ENCODE measurements around the gene TRPM2. TPM values are rescaled to one million over a fixed set of nuclear protein-coding genes. Genes with fewer than 3 reads are reported as not detected.

TRPM2 gene
- polyA plus RNA-seq, 5 donors = 0.93 to 2.4 (median 1.6) TPM

- DNase-seq = no peak
Measured at GRCh38 chr21:44483288-44484237, 130.1 kb downstream of the TRPM2 start.

DNA sequence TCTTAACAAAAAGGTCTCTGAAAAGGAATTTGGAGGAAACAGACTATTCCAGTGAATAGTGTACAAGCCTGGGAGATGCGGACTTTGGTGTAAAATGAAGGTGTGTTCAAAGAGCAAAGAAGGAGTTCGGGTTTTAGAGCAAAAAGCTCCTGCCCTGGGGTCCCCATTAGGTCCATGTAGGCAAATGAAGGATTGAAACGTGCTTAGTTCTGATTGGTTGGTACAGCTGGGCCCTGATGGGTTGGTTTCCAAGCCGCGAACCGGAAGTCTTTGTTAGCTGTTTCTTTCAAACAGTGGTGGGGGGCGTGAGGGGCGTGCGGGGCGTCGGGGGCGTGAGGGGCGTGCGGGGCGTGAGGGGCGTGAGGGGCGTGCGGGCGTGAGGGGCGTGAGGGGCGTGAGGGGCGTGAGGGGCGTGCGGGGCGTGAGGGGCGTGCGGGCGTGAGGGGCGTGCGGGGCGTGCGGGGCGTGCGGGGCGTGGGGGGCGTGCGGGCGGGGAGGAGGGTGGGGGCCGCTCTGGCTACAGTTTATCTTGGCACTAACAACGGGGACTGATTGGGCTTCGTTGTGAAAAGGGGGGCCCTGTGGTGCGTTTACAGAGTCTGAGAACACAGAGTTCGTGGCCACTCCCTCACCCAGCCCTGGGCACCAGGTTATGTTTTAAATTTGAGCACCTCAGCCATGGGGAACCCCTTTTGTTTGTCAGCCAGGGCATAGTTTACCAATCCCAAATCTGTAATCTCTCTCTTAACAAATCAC lies 131.3 kb downstream of the TRPM2 start:
- no peak for DNase-seq

GRCh38 chr21:44485254-44485793 lies 131.9 kb downstream of the TRPM2 start:
- no peak for DNase-seq

GRCh38 chr21:44485796-44486195 lies 132.4 kb downstream of the TRPM2 start:
- DNase-seq = no peak

- DNase-seq = no peak
Measured at GRCh38 chr21:44486302-44486701, 132.9 kb downstream of the TRPM2 start.

GRCh38 chr21:44487831-44488230 lies 134.4 kb downstream of the TRPM2 start:
- DNase-seq = no peak

DNA sequence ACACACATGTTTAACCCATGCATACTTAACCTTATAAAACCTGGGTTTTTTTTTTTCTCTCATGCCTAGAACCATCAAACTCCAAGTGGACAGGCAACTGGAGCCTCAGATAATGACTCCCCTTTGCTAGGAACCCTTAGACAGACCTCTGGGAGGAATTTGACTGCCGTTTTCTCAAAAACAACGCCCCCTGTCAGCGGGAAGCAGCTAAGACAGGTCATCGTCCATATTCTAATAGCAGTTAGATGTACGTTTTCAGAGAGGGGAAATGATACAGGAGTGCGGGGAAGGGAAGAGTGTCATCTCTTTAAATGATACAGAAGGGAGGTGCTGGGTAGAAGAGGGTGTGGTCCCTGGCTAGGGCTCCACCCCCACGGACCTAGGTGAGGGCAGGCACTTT lies 136.5 kb downstream of the TRPM2 start:
- no peak for DNase-seq

GRCh38 chr21:44490405-44490804 lies 137.0 kb downstream of the TRPM2 start:
- DNase-seq = no peak

DNA sequence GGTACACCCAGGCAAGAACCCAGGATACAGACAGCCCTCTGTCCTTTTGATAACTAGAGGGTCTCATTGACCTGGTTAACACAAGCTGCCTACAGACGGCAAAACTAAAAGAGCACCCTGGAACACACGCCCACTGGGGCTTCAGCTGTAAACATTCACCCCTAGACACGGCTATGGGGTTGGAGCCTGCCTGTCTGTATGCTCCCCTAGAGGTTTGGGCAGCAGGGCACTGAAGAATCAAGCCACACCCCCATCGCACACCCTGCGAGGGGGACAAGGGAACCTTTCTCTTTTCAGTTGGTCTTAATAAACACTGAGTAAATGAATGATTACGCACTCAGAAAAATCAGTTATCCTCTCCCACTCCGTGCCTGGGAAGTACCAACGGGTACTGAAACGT lies 137.4 kb downstream of the TRPM2 start:
- no peak for DNase-seq

Other genes starting within 250 kb of the TRPM2 start
- 10 to 100 TPM in 1 of 5 donors, 1 to 10 TPM in 4; 2.3 to 11.2 (median 4.2) TPM for gene PWP2, start 246.2 kb upstream of the TRPM2 start, polyA plus RNA-seq (ENCODE audit: insufficient read depth in 1 of 5, insufficient read length in 5 of 5, low replicate concordance in 1 of 5)
- gene GATD3, start 219.9 kb upstream of the TRPM2 start, polyA plus RNA-seq (ENCODE audit: insufficient read depth in 1 of 5, insufficient read length in 5 of 5, low replicate concordance in 1 of 5) = 10 to 100 TPM; 17.6 to 45.8 (median 26.4) TPM
- 1 to 10 TPM; 1.5 to 3.4 (median 3.0) TPM for gene ICOSLG, start 112.7 kb upstream of the TRPM2 start, polyA plus RNA-seq (ENCODE audit: insufficient read depth in 1 of 5, insufficient read length in 5 of 5, low replicate concordance in 1 of 5)
- gene DNMT3L, start 91.7 kb upstream of the TRPM2 start, polyA plus RNA-seq (ENCODE audit: insufficient read depth in 1 of 5, insufficient read length in 5 of 5, low replicate concordance in 1 of 5) = not detected
- under 1 TPM; 0.06 to 0.18 (median 0.12) TPM for gene AIRE, start 67.7 kb upstream of the TRPM2 start, polyA plus RNA-seq (ENCODE audit: insufficient read depth in 1 of 5, insufficient read length in 5 of 5, low replicate concordance in 1 of 5)
- 100 to 1,000 TPM in 1 of 5 donors, 10 to 100 TPM in 4; 65.3 to 121 (median 90.0) TPM for gene PFKL, start 53.6 kb upstream of the TRPM2 start, polyA plus RNA-seq (ENCODE audit: insufficient read depth in 1 of 5, insufficient read length in 5 of 5, low replicate concordance in 1 of 5)
- gene CFAP410, start 14.2 kb upstream of the TRPM2 start, polyA plus RNA-seq (ENCODE audit: insufficient read depth in 1 of 5, insufficient read length in 5 of 5, low replicate concordance in 1 of 5) = 10 to 100 TPM; 14.3 to 39.9 (median 19.8) TPM
- 1 to 10 TPM; 4.2 to 6.6 (median 5.9) TPM for gene LRRC3, start 101.9 kb downstream of the TRPM2 start, polyA plus RNA-seq (ENCODE audit: insufficient read depth in 1 of 5, insufficient read length in 5 of 5, low replicate concordance in 1 of 5)
- not detected for gene KRTAP10-1, start 186.6 kb downstream of the TRPM2 start, polyA plus RNA-seq (ENCODE audit: insufficient read depth in 1 of 5, insufficient read length in 5 of 5, low replicate concordance in 1 of 5)
- gene KRTAP10-2, start 197.9 kb downstream of the TRPM2 start, polyA plus RNA-seq (ENCODE audit: insufficient read depth in 1 of 5, insufficient read length in 5 of 5, low replicate concordance in 1 of 5) = not detected
- not detected for gene KRTAP10-3, start 205.2 kb downstream of the TRPM2 start, polyA plus RNA-seq (ENCODE audit: insufficient read depth in 1 of 5, insufficient read length in 5 of 5, low replicate concordance in 1 of 5)
- gene KRTAP10-4, start 220.1 kb downstream of the TRPM2 start, polyA plus RNA-seq (ENCODE audit: insufficient read depth in 1 of 5, insufficient read length in 5 of 5, low replicate concordance in 1 of 5) = not detected
- gene KRTAP10-5, start 227.0 kb downstream of the TRPM2 start, polyA plus RNA-seq (ENCODE audit: insufficient read depth in 1 of 5, insufficient read length in 5 of 5, low replicate concordance in 1 of 5) = not detected
- gene KRTAP10-6, start 238.9 kb downstream of the TRPM2 start, polyA plus RNA-seq (ENCODE audit: insufficient read depth in 1 of 5, insufficient read length in 5 of 5, low replicate concordance in 1 of 5) = not detected
- not detected for gene KRTAP10-7, start 247.0 kb downstream of the TRPM2 start, polyA plus RNA-seq (ENCODE audit: insufficient read depth in 1 of 5, insufficient read length in 5 of 5, low replicate concordance in 1 of 5)